GM18873 (cell line): Measurements from ENCODE around the gene TGFBI.

ENCODE experiments used
- ATAC-seq: cut with Tn5 transposase; IDR thresholded peaks from one replicate; pipeline ENCODE4 v1.9.1; 2021; ENCODE audit warnings: mild to moderate bottlenecking, moderate library complexity, moderate number of reproducible peaks; ENCODE audit not compliant: unreplicated experiment, low FRiP score

Gene TGFBI

GRCh38 chr5:136082390-136083193 is 53.8 kb downstream of the TGFBI start:
- no peak for ATAC-seq

- no peak for ATAC-seq
These were observed 55.9 kb downstream of the TGFBI start for GRCh38 chr5:136084698-136085097.

GRCh38 chr5:136086783-136087566 is 58.2 kb downstream of the TGFBI start:
- no peak for ATAC-seq

GRCh38 chr5:136087961-136088871 is 59.4 kb downstream of the TGFBI start:
- no peak for ATAC-seq

- ATAC-seq: no peak
These were observed 61.0 kb downstream of the TGFBI start for GRCh38 chr5:136089791-136090190.

- ATAC-seq: no peak
These were observed 61.5 kb downstream of the TGFBI start for GRCh38 chr5:136090319-136090718.

- ATAC-seq: no peak
These were observed 65.6 kb downstream of the TGFBI start for GRCh38 chr5:136094189-136094912.

- no peak for ATAC-seq
These were observed 66.3 kb downstream of the TGFBI start for GRCh38 chr5:136094913-136095641.

- ATAC-seq: no peak
These were observed 69.4 kb downstream of the TGFBI start for GRCh38 chr5:136098176-136098575.

GRCh38 chr5:136099870-136100269 is 71.1 kb downstream of the TGFBI start:
- no peak for ATAC-seq

GRCh38 chr5:136101884-136102283 is 73.1 kb downstream of the TGFBI start:
- ATAC-seq: no peak

GRCh38 chr5:136103118-136103517 is 74.3 kb downstream of the TGFBI start:
- peak; percentile 74 for ATAC-seq

- ATAC-seq: no peak
These were observed 75.6 kb downstream of the TGFBI start for GRCh38 chr5:136104306-136104965.

- no peak for ATAC-seq
These were observed 77.7 kb downstream of the TGFBI start for GRCh38 chr5:136106351-136107031.

- peak; percentile 63 for ATAC-seq
These were observed 79.4 kb downstream of the TGFBI start for GRCh38 chr5:136108180-136108611.

- ATAC-seq: no peak
These were observed 80.0 kb downstream of the TGFBI start for GRCh38 chr5:136108766-136109165.

- no peak for ATAC-seq
These were observed 80.8 kb downstream of the TGFBI start for GRCh38 chr5:136109453-136110135.
